Epidermal melanocyte (primary cell): Measurements from ENCODE around the gene NIFK.
"Not testable (repeated sequence)": the region's sequence is repeated elsewhere in the genome, so short reads cannot be mapped to it uniquely, and the experiment has no call there.

Experiments used
- DNase-seq: peaks from one replicate; pipeline ENCODE4 v3.0.0; 2011; ENCODE audit warnings: low spot score; ENCODE audit not compliant: insufficient read length

NIFK gene

DNA sequence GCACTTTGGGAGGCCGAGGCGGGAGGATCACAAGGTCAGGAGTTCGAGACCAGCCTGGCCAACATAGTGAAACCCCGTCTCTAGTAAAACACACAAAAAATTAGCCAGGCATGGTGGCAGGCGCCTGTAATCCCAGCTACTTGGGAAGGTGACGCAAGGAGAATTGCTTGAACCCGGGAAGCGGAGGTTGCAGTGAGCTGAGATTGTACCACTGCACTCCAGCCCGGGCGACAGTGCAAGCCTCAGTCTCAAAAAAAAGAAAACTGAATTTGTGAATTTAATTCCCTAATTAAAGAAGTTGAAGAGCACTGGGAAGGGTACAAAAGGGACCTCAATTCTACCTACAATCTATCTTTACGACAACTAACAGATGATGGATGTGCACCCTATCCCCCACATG is 2.1 kb downstream of the NIFK start:
- DNase-seq, result not testable (repeated sequence)

DNA sequence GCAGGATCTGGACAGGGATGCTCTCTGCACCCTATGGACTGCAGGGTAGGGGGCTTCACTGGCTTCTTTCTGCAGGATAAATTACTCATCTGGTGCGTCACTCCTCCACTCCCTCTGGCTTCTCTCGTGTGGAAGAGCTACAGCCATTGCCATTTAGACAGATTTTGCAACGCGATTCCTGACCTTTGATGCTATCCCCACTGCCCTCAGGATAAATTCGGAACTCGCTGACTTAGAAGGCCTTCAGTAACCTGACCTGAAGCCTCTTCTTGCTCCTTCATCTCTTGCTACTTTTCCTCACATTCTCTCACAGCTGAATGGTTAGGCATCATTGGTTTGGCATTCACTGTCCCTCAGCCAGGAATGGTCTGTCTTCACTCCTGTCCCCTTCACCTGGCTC is 5.3 kb downstream of the NIFK start:
- no peak for DNase-seq

GRCh38 chr2:121727950-121728349 is 8.7 kb downstream of the NIFK start:
- DNase-seq, result no peak

- DNase-seq, result no peak
These were observed 9.3 kb downstream of the NIFK start for GRCh38 chr2:121727332-121727731.

- no peak for DNase-seq
These were observed 13.4 kb downstream of the NIFK start for GRCh38 chr2:121723316-121723715.

GRCh38 chr2:121722479-121722878 is 14.2 kb downstream of the NIFK start:
- no peak for DNase-seq

GRCh38 chr2:121721926-121722325 is 14.7 kb downstream of the NIFK start:
- DNase-seq, result no peak

- DNase-seq, result no peak
These were observed 19.1 kb downstream of the NIFK start for GRCh38 chr2:121717529-121717928.

GRCh38 chr2:121716126-121716525 is 20.5 kb downstream of the NIFK start:
- DNase-seq, result no peak

GRCh38 chr2:121711481-121711880 is 25.2 kb downstream of the NIFK start:
- DNase-seq, result not testable (repeated sequence)

DNA sequence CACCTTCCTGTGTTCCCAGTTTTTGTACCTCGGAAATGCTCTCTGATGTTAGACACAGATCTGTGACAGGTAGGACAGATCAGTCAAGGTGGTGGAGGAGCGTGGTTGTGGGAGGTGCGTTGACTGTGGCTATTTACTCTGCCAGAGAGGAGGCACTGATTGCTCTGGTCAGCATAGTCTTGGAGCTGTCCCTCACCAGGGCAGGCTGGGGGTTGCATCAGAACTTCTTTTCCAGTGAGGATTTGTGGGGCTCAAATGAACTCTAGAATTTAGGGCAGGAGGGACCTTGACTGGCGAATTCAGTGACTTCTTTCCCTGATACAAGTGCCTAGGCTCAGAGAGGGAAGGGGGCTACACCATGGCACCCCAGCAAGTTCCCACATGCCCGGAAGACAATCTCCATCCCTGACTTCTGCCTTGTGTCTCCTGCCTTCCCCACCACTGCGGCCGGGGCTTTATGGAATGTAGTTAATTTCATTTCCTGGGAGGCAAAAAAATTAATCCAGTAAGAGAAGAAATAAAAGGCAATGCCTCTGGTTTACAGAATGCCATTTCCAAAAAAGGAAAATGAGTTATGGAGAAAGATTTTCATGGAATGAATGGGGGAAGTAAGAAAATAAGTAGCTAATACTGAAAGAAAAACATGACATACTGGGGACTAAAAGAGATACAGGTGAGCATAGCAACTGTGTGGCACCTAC is 26.1 kb downstream of the NIFK start:
- DNase-seq, result no peak

GRCh38 chr2:121709776-121710469 is 26.8 kb downstream of the NIFK start:
- DNase-seq, result no peak

GRCh38 chr2:121707920-121708361 is 28.7 kb downstream of the NIFK start:
- DNase-seq, result no peak

DNA sequence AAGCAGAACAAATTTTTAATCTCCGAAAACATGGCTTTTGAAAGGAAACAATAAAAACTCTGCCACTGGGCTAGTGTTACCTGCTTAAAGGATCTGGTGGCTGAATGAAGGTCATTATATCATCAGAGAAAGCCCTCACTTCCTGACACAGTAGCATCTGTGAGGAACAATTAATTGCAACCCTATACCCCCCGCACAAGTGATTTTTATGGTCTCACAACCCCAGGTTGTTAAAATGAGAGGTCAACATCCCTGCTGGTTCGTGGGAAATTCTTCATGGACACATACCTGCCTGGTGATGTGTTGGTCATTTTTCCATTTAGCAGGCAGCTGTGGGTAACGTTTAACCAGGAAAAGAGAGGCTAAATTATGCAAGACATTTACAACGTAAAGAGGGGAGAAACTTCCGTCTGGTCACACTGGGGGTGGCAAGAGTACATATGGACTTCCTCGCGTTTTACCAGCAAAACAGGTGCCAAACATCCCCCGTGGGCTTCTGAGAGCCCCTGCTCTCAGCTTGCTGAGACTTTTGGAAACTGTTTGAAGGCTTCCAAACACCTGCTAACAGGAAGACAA is 29.2 kb downstream of the NIFK start:
- no peak for DNase-seq

- DNase-seq, result no peak
These were observed 30.7 kb downstream of the NIFK start for GRCh38 chr2:121705958-121706357.

DNA sequence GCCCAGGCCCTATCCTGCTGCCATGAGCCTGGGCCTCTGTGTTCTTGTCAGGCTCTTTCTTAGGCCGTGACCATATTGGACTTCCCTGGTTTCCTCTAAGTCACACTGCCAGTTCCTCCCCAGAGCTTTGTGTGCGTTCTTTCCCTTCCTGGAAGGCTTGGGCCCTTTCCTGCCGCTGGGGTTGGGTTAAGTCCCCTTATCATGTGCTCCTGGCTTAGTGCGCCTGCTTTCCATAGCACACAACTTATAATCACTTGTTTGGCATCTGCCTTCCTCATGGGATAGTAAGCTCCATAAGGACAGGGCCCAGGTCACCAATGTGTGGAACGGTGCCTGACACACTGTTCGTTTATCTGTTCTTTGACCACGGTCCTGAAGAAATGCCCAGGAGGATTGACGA is 31.3 kb downstream of the NIFK start:
- DNase-seq, result no peak

- DNase-seq, result not testable (repeated sequence)
These were observed 34.9 kb downstream of the NIFK start for GRCh38 chr2:121701761-121702160.

DNA sequence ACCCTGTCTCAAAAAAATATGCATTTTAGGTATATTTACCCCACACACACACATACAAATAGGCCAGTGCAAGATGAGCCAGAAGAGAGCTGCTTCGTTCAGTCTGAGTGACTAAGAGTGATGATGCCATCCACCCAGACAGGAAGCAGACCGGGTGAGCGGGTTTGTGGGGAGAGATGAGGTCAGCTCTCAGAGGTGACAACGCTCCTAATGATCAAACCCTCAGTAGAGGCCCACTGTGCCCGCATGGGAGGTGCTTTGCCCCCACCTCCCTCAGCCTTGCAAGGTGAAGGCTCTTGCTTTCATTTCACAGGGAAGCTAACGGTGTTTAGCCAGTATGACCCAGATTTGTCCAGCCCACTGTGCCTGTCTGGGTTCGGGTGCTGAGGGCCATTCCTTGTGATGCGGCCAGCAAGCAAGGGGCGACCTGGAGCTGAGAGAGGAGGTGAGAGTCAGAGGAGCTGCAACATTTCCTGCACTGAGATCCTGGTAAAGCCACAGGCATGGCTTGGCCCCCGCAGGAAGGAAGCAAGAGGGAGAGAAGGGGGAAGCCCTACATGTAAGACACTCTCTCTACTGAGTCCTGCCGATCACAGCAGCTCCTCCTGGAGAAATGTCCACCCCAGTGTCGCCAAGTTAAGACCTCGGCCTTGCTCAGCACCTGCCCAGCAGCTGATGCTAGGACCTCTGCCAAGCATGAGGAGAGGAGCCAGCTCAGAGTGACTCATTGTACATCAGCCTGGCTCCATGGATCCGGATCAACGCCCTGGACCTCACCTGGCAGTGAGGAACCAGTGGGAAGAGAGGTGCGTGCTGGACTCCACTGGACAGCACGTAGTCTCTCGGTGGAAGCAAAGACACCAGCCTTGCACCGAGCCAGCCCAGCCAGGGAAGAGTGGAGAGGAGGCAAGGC is 37.0 kb downstream of the NIFK start:
- DNase-seq, result no peak

- DNase-seq, result no peak
These were observed 38.3 kb downstream of the NIFK start for GRCh38 chr2:121698318-121698930.

GRCh38 chr2:121697108-121697631 is 39.5 kb downstream of the NIFK start:
- no peak for DNase-seq

- no peak for DNase-seq
These were observed 40.2 kb downstream of the NIFK start for GRCh38 chr2:121696410-121696930.
